NCI-H446 (cell line): ENCODE results near the gene ETS1.

ENCODE experiments used
- DNase-seq, 2 experiments: peaks; one replicate each; lab custom pipeline; 2025; lab: John Stamatoyannopoulos, UW

ETS1 gene

DNA sequence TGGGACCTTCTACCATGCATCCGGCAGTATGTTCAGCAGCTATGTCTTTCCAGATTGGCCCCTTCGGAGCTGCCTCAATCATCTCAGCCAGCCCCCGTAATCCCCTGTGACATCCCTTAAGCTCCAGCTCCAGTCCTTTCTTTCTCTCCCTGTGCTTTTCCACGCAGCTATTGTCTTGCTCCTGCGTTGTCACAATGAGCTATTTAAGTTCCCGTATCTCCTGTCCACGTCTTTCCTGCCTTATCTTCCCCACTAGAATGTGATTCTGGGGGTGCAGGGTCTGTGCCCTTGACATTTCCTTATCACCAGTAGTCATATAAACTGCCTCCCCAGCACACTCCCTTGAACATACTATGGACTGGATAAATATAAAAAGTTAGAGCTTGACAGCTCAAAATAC lies 5.1 kb upstream of the ETS1 start:
- no peak for DNase-seq

DNA sequence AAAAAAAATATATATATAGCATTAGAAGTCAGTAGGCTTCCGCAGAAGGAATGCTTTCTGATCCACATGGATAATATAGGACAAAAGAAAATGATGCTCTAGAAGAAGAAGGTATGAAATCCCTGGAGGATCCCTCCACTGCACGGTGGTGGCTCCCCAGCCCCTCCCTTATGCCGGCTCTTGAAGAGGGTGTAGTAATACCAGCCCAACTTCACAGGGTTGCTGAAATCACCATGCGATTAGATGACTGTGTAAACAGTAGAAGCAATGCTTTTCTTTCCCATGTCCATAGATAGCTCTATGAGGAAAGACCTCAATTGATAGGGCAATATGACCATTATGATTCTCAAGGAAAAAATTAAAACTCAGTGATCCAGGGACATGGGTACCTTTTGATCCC lies 3.2 kb upstream of the ETS1 start:
- DNase-seq, result no peak

DNA sequence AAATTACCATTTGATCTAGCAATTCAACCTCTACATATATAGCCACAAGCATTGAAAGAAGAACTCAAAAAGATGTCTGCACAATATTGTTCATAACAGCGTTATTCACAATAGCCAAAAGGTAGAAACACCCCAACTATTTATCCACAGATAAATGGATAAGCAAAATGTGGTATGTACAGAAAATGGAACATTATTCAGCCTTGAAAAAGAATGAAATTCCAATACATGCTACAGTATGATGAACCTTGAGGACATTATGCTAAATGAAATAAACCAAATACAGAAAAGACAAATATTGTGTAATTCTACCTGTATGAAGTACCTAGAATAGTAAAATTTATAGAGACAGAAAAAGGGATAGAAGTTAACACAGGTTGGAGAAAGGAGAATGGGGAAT lies 2.6 kb upstream of the ETS1 start:
- DNase-seq, result no peak

DNA sequence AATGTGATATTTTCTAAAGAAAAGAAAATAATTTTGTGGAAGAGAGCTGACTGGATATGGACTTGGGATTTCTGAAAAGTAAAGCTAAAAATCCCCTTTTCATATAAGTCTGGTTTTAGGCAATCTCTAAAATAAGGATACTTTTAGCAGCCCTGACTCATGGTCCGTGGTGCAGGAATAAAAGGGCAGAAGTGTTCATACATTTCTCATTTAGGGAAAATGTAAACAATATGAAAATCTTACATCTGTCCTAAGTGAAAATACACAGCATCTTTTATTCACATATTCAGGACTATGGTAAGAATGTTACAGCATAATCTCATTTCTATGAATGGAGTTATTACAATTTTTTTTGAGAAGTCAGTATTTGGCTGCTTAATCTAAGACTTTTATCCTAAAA lies 735 bp upstream of the ETS1 start:
- no peak for DNase-seq

DNA sequence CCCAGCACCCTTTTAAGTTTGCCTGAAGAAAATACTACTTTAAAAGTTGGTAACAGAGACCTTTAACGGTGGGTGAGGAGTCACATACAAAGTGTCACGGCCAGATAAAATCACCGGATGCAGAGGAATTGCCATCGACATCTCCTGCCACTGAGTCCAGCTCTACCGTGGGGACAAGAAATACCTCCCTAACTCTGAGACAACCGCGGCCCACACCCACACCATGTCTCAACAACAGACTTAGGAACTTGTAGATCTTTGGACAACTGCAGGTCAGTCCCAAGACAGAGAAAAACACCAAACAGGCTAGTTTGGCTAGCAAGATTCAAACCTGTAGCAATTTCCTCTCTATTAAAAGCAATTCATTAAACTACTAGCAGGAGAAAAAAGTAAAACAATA lies 669 bp downstream of the ETS1 start:
- DNase-seq, result no peak

DNA sequence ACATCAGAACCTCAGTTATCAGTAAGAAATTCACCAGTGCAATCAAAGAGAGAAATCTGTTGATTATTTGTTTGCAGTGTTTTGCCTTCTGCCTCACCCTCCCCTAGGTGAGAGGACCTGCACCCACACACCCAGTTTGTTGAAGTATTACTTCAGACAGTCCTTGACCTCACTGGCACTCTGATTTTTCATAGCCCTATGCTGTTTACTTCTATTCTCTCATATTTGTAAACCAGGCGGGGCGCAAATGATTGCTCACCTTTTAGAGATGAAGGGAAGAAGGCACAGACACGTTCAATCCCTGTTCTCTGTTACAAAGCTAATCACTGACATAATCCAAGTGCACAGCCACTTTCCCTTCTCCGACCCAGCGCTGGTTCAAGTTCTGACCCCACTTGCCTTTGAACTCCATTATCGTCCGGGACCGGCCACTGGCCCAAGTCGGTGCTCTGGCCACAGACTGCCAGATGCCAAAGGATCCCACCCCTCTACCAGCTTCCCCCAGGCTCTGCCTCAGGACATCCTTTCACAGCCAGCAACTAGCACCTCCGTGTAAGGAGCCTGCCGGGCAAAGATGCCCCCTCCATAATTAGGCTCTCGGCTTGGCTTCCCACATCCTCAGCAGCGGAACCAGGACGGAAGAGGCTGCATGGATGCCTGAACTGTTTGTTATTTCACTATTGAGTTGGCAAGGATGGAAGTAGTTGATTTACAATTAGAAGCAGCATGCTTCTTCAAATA lies 1.7 kb downstream of the ETS1 start:
- DNase-seq, result no peak

DNA sequence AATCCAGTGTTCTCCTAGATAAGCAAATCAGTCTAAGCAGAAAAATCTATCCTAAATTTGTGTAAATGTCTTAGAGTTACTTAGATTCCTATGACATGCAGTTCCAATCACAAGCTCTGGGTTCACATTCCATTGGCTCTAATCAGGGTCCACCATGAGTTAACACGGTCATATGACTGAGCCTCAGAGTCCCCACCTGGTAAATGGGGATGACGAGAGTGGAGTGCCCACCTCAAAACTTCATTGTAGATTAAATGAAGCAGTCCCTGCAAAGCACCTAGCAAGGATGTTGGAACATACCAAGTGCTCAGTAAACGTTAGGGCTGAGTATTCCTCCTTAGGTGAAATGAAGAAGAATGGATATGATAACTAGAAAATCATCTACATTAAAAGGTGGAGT lies 3.1 kb downstream of the ETS1 start:
- DNase-seq, result no peak

DNA sequence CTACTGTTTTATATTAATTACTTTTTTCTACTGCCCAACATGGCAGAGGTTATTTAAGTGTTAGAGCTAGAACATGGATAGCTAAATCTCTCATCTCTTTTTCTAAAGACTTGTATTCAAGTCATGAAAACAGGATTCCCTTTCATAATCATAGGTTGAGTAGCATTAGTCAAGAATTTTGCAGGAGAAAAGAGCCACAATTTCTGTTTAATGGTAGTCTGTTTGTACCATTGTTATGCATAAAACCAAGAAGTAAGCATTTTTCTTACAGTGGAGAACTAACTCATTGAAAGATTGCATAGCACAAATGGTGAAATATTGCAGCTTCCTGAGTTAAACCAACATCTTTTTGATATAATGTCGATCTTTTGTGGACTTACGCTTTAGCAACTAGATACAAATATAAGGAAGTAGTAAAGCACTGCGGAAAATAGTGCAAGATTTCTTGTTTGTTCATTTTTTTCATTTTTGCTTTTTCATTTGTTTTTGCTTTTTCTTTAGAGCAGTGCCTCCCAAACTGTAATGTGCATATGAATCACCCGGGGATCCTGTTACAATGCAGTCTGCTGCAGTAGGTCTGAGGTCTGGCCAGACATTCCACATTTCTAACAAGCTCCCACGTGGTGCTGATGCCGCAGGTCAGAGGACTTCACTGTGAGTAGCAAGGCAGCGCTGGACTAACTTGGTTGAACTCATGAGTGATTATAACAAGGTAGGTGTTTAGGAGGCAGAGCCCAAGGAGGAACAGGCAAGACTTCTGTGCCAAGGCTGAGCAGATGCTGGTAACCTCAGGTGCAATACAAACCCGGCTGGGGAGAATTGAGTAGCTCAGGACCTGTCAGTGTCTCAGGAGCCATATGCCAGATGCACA lies 4.6 kb downstream of the ETS1 start:
- DNase-seq, result no peak

DNA sequence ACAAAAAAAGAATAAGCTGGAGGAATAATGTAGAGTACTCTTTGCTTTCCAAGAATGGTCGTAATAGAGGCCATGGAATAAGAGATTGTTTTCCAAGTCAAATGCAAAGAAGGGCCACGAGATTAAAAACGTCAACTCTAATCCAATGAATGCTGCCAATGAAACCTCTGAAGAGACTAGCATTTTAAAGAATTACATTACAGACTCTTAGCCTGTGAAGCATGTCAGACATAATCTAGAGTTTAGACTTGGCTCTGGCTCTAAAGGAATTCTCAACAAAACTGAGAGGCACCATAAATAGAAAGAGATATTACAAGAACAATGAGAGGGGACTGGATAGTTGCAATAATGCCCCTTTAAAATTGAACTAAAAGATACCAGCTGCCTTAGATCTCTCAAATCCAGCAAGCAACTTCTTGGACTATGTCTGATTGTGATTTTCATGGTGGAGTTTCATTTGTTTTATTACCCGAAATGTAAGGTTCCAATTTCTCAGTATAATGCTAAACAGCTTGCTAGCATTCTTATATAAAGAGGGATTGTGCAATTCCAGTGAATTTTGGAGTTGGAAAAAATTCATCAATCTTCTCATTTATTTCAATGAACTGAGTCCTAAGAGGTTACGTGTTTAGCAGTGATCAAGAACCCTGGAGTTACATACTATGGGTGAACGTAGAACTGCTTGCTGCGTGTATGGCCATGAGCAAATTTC lies 5.6 kb downstream of the ETS1 start:
- DNase-seq, result no peak

DNA sequence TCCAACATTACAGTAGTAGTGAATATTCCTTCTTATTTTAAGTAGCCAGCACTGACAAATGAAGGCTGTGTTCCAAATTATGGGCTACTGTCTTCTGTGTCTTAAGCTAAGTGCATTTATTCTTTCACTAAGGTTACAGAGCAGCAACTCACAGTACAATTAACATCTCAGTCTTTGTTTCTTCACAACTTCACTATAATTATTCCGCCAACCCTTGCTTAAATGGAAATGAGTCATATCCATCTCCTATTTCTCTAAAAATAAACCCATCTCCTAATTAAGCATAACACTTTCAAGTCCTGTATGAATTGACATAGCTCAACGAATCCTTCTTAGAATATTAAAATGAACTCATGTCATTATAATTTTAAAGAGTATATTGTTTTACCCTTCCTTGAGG lies 6.7 kb downstream of the ETS1 start:
- no peak for DNase-seq

DNA sequence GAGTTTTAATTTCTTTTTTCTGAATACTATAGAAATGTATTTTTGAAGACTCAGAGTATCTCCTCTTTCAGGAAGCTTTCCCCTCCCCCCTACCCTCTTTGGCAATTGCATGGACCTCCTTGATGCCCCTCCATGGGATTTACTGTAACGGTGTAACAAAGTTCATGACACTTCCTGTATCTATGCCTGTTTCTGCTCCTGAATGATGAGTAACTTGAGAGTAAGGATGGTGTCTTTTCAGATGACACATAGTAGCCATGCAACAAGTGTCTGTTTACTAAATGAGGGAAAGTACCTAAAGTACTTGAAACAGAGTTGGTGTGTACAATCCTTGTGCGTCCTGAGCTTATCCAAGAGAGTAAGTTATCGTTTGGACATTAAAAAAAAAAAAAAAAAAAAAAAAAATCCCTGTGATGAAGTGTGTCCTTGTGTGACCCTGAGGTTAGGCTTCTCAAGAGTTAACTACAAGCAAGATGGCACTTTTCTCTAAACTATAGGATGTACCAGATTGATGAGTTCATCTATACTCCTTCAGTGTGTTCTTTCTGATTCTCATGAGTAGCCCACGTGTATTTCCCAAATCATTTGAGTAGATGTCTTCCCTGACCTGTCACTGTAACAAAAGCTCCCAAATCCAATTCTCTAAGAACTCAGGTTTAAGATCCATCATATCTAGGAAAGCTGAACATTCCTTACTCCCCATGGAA lies 7.4 kb downstream of the ETS1 start:
- no peak for DNase-seq

DNA sequence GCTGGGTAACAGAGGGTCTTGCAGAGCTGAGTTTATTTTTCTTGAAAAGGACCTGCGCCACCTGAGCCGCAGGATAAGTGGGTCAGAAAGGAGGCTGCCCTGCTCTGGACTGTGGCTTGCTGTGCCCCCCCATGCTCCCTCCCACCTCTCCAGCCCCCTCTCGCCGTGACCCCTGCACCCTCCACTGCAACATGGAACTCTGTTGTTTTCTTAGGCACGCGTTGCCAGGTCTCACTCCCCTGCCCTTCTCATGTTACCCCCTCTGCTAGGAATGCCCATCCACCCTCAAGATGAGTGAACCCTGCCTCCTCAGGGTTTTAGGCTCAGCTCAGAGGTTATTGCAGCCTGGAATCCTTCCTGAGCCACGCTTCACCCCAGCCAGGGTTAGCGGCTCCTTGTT lies 10.8 kb downstream of the ETS1 start:
- no peak for DNase-seq

DNA sequence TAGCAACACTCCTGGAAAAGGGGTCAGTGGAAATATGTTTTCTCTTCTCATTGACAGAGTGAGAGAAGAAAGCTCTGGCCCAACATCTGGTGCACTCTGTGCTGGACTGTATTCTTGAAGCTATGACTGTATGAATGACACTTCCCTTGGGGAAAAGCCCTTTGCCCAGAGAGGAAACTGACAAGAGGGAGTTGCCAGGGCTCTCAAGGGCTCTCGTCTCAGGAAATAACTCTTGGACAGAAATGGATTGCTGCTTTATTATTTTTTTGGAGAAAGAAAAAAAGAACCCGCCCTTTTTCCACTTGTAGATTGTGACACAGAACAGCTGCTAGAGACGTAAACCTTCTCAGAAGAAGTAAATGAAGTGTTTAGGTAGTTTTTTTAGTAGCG lies 11.4 kb downstream of the ETS1 start:
- DNase-seq, result no peak

DNA sequence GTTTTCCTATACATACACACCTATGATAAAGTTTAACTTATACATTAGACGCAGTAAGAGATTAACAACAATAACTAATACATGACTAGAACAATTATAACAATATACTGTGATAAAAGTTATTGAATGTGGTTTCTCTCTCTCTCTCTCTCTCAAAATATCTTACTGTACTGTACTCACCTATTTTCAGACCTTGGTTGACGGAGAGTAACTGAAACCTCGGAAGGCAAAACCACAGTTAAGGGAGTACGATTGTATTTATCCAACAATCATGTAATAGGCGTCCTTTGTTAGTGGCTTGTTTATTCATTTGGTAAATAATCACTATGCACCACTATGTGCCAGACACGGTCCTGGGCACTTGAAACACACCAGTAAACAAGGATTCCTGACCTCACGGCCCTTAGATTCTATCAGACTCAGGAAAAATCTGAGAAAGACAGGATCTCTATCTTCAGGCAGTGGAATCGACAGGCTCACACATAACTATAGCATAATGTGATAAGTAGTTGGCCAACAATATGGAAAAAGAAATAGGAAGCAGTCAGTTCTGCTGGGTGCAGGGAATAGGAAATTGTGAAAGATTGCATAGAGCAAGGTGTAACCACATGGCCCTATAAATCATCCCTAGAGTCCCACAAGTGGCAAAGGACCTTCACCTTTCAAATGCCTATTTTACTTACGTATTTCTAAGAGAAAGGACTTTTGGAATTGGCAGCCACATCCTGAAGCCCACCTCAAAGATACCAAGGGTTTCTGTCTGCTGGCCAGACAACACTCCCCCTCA lies 12.0 kb downstream of the ETS1 start:
- no peak for DNase-seq

DNA sequence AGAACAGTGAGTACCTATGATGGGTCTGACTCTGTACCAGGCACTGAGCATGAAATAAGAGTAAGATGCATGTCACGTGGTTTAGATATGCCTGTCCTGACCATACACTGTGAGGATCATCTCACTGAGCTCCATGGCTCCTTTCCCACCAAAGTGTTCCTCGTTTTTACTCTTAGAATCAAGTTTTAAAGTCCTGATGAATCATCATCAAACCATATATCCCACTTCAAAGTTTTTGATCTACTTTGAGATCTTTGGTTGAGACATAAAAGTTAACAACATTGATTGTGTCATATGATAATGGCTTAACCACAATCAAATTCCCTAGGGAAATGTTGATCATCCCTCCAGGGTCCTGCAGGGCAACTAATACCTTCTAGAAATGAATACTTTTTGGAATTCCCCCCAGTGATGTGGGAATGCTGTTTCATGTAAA lies 12.8 kb downstream of the ETS1 start:
- DNase-seq, result no peak

DNA sequence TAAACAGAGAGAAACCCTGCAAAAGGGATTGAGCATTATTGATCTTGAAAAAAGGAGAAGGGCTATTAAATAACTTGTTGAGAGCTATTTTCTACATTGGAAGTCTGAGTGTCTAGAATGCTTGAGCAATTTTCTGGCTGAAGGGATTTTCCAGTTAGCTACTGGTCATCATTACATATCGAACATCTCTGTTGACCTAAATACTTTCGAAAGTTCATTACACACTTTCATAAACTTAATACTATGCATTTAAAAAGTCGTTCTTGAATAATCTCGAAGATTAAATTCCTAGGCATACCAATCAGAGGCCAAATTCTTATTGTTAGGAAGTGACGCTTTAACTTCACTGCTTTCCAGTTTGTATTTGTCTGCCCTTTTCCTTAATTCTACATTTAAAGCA lies 13.7 kb downstream of the ETS1 start:
- DNase-seq, result no peak

DNA sequence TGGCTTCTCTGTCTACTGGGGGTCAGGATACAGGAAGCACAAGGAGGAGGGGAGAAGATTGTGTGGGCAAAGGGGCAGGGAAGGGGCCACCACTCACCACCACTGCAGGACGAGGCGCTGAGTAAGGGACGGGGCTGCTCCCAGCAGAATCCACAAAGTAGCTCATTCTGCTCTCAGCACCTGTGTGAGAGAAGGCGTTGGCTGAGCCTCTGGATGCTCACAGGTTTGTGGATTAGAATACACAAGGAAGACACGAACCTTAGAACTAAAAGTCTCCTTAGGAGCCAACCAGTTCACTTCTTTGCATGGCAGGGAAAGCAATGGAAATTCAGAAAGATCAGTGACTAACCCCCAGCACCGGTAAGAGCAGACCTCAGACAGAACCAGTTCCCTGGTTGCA lies 14.4 kb downstream of the ETS1 start:
- DNase-seq, result no peak

DNA sequence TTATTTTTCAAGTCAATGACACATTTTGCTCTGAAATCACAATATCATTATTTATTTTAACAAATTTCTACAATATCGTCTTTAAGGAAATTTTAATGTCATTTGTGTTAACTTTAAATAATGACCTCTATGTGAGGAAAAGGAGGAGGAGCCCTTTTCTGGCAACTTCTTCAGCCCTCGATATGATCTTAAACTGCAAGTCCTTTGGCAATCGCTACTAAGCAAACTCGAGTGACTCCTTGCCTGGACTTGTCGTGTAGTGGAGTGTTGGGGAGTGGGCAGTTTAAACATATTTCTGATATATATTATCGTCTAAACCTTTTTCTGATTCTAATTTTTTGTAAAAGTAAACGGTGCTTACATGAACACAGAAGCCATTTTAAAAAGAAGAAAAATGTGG lies 16.7 kb downstream of the ETS1 start:
- DNase-seq, result no peak

DNA sequence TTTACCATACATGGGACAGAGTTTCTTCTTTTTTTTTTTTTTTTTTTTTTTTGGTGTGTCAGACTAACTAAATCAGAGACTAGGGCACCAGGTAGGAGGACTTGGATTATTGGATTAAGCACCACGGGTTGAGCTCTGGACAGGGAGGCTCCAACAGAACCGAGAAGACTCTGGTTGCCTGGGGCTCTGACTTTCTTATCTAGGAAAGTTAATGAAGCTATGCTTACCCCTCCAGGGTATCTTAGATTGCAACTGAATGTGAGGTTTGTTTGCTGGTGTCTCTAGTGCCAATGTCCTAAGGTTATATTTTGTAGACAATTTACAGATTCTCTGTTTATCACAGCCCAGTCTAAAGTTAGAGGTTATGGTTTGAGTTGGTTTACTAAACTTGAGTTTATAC lies 18.1 kb downstream of the ETS1 start:
- no peak for DNase-seq

DNA sequence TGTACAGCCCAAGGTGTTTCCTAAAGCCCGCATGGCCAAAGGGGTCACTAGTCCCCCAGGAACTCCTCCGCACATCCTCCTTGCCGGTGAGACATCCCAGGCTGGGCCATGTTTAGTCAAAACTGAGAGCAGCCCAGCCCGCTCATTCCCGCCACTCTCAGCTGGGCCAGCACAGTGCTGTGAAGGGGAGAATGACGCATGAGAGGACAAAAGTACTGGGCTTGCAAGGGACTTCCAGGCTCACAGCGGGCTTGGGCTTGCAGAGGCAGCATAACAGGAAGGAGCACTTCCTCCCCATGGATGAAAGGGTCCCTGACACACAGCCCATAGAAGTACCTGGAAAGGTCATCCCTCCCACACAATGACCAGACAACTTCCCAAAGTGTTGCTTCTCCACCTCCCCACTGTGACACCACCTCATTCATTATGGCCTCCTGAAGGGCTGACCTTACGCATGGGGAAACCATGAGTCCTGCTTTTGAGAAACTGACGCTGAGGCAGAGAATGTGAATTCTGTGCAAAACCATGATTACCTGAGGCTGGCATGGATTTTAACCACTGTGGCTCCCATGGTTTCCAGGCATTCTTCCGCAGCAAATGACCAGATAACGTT lies 19.1 kb downstream of the ETS1 start:
- DNase-seq, result no peak

DNA sequence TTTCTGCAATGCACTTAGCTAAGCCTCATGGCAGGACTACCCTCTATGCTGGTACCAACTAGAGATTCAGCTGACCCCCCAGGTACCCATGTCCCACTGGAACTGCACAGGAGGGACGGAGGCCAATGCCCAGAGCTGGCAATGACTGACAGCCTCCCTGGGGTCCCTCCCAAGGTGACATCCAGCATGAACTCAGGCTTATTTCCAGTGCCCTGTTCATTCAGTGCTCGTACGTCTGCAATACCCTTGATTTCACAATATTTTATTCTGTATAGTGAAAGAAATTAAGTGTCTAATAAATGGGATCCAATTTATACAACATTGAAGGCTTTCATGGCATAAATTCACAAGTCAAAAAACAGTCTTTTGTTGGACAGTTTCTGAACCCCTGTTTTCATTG lies 20.2 kb downstream of the ETS1 start:
- DNase-seq, result no peak
